HG02870 (cell line): Measurements from ENCODE around the gene ANKRD34B.

ENCODE experiments used
- ATAC-seq: cut with Tn5 transposase; IDR thresholded peaks from one replicate; pipeline ENCODE4 v1.9.1; 2021; ENCODE audit warnings: mild to moderate bottlenecking, moderate library complexity; ENCODE audit not compliant: unreplicated experiment

Gene ANKRD34B

DNA sequence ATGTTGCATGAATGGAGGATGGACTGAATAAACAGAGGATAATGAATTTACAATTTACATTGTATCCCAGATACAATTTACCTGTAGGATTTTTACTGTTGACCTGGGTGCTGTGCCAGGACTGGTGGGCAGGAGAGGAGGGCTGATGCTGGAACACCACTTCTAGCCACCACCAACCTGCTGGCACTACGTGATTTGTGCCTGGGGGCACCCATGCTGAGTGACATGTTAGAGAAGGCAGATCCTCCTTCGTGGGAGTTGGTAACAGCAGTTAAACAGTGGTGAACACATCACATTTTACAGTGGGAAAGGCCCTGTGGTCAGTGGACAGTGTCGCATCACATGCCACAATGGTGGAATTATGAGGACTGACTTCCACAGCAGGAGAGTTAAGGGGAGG, 3.0 kb upstream of the ANKRD34B start:
- ATAC-seq = no peak

DNA sequence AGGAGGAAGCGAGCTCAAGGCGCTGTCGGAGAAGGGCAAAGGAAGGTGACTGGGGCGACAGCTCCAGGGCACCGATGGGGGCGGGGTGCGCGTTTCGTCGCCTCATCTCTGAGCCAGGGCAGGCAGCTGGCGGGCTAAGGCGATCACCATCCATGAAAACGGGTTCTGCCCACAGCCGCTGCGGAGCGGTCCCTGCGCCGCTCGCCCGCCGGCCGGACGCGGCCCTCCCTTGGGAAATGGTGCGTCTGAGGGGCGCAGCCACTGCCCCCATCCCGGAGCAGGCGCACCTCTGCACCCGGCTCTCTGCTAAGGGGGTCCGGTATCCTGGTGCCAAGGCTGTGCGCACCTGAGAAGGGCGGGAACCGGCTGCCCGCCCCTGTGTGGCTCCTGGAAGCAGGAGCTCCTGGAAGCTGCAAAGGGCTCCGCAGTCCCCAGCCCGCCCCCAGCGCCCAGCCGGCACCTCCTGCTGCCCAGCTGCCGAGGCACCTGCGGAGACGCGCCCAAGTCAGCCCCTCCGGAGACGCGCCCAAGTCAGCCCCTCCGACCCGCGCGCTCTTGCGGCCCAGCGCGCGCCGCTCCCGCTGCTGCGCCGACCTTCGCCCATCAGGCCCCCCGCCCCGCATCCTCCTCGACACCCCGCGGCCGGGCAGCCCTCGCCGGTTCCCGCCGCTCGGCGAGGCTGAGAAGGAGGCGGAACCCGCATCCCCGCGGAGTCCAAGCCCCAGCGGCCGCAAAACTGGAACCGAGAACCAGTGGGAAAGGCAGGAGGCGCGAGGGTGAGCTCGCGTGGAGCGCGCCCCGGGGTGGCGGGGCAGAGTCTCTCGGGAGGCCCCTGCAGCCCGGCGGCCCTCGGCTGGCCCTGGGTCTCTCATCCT, 757 bp downstream of the ANKRD34B start:
- ATAC-seq = no peak

DNA sequence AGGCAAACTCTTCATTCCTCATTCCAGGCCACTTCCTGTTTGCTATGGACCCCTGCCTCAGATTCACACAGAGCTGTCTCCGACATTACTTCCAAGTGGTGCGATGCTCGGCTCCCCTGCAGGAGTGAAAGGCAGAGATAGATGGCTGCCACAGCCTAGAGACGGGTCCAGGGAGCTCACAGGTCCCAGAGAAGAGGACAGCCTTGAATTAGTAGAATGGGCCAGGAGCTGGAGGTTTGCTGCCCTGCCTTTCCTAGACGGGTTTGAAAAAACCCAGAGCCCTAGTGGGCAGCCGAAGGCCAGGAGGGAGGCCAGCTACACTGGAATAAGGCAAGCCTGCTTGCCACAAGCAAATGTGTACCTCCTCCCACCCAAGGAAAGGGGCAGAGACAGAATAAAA, 1.8 kb downstream of the ANKRD34B start:
- ATAC-seq = no peak

DNA sequence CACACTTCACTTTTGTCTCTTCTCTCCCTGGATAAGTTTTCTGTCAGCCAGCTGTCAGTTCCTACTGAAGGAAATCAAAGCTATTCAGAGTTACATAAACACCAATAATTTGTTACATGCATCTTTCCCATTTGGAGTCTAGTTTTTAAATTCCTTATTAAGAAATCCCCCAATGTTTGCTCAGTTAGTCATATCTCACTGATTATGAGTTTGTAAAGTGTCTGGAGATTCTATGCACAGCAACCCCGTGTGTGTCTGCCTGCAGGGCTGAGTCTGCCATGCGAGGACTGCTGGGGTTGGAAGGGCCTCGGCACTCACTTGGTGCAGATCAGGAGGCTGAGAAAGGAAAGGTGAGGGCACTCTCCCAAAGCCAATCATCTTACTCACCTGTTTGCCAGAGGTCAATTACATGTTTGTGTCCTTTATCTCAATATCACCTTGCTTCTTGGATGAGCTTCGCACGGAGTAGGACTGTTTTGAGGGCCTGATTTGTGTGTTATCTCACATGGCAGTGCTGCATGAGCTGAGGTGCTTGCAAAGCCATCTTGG, 3.3 kb downstream of the ANKRD34B start:
- no peak for ATAC-seq

DNA sequence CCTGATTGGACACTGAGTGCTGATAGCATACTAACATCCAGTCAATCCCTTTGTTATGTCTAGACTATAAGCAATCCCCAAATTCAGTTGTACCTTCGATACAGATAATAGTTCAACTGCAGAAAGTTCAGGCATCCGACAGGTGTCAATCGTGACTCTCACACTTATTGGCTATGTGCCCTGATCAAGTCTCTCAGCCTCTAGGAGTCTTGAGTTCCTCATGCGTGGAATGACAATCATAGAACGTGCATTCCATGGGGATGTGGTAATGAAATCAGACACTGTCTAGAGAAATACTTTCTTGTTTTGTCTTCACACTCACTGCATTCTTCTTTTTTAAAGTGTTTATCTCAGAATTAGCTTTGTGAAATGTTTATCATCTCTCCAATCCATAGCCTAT, 4.8 kb downstream of the ANKRD34B start:
- ATAC-seq = no peak

DNA sequence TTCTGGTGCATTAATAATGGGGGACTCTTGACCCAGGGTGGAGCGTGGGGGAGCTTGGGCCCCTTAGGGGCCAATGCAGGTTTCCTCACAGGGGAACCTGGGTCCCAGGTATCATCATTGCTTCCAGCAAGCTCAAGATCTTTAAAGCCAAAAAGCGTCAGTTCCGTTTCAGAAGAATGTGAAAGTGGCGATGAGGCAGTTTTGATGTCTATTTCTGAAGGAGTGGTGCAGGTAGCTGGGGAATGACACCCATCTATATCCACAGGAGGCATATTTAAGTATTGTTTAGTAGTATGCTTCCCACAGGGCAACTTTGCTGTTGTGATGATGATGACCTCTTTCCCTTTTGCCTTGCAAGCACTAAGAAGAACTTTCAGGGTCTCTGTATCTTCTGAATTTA, 10.8 kb downstream of the ANKRD34B start:
- ATAC-seq = no peak

DNA sequence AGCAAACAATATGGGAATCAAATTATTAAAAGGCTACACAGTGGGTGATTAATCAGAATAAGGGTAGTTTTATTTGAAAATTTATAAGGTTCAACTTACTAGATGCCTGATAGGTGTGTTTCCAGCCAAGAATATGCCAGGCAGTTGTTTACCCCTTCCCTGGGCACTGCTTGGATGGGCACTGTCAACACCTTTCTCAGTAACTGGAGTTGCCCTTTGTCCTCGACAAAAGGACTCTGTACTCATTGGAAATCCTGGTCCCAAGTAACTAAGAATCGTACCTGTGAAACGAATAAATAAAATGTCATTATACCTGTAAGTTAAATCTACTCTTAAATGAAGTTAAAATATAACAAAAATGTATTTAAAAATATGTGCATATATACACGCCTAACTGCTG, 15.0 kb downstream of the ANKRD34B start:
- ATAC-seq = no peak

DNA sequence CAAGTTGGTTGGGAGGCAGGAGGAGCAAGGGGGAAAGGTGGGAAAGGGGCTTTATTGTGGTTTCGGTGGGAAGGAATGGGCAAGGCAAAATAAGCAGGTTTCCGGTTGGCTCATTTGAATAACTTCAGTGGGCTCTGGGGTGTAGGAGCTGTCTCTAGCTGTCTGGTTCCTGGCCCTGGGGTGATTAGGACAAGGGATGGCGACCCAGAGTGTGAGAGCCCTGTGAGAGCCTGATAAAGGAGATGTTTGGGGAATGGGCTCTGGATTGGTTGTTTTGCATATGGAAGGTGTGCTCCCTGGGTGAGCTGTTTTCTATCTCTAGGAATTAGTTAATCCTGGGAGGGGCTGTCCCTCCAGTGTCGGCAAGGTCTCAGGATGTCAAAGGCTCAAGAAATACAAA, 15.4 kb downstream of the ANKRD34B start:
- ATAC-seq = no peak

DNA sequence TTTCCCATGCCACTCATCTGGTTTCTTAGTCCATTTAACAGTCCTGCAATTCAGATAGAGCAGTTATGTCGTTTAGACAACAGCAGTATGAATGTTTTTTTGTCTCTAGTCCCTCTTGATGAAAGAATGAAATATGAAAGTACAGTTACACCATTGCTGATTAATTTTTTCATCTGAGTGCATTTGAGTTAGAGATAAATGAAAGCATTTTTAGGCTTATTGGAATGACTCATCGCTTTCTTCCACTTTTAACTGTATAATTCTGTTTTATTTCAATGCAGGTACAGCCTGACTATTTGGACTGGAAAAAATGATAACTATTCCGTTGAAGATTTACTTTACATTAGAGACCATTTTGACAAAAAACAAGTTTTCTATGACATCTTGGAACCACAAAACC, 28.7 kb downstream of the ANKRD34B start:
- ATAC-seq = no peak

DNA sequence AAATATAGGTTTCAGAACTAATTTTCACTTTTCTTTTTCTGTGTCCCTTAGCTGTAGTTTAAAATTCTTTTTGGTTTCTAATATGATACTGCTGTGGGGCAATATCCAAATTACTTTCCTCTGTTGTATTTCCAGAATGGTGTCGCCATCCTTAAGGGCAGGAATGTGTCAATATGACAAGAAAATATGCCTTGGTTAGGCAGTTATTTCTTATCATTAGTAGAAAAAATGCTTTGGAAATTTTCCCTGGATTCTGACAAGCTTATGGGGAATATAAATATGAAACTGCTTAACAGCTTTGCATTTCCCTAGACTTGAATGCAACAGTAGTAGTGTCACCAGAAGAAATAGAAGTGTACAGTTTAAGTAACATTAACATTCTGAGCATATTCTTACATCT, 29.4 kb downstream of the ANKRD34B start:
- no peak for ATAC-seq

DNA sequence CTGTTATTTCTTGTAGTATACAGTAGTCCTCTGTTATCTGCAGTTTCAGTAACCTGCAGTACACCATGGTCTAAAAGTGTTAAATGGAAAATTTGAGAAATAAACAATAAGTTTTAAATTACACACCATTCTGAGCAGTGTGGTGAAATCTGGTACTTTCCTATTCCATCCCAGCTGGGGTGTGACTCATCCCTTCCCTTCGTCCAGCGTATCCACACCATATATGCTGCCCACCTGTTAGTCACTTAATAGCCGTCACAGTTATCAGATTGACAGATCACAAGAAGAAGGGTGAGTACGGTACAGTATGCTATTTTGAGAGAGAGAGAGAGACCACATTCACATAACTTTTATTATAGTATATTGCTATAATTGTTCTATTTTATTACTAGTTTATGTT, 53.3 kb downstream of the ANKRD34B start:
- peak; percentile 65 for ATAC-seq

DNA sequence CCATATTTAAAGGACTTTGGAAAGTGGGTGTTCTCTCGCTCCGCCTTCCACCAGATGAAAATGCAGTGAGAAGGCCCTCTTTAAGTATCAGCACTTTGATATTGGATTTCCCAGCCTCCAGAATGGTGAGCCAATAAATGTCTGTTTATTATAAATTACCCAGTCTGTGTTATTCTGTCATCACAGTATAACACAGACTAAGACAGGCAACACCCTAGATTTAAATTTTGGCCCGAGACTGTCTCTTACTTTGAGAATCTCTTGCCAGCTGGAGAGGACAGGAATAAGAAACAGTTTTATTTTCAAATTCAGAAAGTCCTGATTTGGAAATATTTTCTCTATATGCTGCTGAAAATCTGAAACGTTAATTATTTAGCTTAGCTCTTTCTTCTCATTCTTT, 60.7 kb downstream of the ANKRD34B start:
- no peak for ATAC-seq

DNA sequence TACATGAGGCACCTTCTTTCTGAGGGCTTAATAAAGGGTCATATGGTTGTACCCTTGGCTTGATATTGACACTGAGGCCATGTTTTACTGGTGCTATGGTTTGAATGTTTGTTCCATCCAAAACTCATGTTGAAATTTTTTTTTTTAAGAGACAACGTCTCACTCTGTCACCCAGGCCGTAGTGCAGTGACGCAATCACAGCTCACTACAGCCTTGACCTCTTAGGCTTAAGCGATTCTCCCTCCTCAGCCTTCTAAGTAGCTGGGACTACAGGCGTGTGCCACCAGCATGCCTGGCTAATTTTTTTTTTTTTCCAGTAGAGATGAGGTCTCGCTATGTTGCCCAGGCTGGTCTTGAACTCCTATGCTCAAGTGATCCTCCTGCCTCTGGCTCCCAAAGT, 61.2 kb downstream of the ANKRD34B start:
- ATAC-seq = no peak

DNA sequence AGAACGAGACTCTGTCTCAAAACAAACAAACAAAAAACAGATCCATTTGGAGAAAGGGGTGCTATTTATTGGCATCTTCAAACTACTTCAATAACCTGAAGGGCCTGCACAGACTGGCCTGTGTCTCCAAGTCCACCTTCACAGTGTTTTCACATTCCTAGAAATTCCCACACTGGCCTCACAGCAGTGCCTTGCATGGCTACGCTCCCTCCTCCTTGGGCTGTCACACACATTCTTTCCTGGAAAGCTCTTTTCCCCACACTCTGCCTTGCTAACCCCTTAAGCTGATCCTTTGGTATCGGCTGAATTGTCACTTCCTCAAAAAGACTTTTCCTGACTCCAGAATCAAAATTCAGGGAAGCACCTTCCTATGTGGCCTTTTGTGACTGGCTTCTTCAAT, 62.4 kb downstream of the ANKRD34B start:
- ATAC-seq = no peak
